ENCODE measurements around the gene FMN1.

DNA sequence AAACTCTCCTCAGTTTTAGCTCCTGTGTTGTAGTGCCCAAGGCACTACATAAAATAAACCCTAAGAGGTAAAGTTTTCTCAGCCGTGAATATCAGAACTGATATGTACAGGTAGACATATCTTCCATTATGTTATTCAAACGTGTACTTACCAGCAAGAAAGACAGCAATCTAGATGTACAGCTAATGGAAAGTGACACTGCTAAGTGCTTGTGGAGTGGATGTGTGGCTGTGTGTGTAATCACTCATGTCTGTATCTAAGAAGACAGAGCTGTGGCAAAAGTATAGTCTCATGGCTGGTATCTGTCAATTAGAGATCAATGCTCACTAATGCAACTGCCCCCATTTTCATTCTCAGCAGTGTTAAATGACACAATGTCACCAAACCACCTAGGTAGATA, 101.3 kb downstream of the FMN1 start:
- TF ChIP-seq NFRKB (IDR thresholded peaks at IDR 0.05), result no peak
- TF ChIP-seq SP1 (IDR thresholded peaks at IDR 0.05), result no peak
- no peak for TF ChIP-seq SUZ12 (IDR thresholded peaks at IDR 0.05)
- no peak for TF ChIP-seq FOXM1 (IDR thresholded peaks at IDR 0.05; ENCODE audit: borderline replicate concordance)
- TF ChIP-seq ELF4 (IDR thresholded peaks at IDR 0.05), result no peak
- no peak for TF ChIP-seq TARDBP (IDR thresholded peaks at IDR 0.05)
- no peak for TF ChIP-seq BHLHE40 (IDR thresholded peaks at IDR 0.05; ENCODE audit: borderline replicate concordance)
- no peak for TF ChIP-seq ZNF384 (IDR thresholded peaks at IDR 0.05)
- no peak for TF ChIP-seq CTBP1 (IDR thresholded peaks at IDR 0.05; ENCODE audit: borderline replicate concordance)
- TF ChIP-seq HDGF (IDR thresholded peaks at IDR 0.05; ENCODE audit: borderline replicate concordance), result no peak
- TF ChIP-seq LEF1 (IDR thresholded peaks at IDR 0.05; ENCODE audit: borderline replicate concordance), result no peak
- no peak for TF ChIP-seq FOXA1 (IDR thresholded peaks at IDR 0.05)
- TF ChIP-seq FOXK2 (IDR thresholded peaks at IDR 0.05), result no peak
- TF ChIP-seq L3MBTL2 (conservative IDR thresholded peaks at IDR 0.05), result no peak

All from HEK293T (cell line).